CD4-positive, alpha-beta T cell (primary cell): ENCODE data around the gene ADCY10. TPM values are rescaled to one million over a fixed set of nuclear protein-coding genes. Genes with fewer than 3 reads are reported as not detected.
"Not testable (repeated sequence)": the region's sequence is repeated elsewhere in the genome, so short reads cannot be mapped to it uniquely, and the experiment has no call there.

Experiments
- ATAC-seq: fragments of 200-7000 bp; cut with Tn5 transposase; one replicate; pipeline ENCODE4 v1.10.0; 2022; ENCODE audit warnings: mild to moderate bottlenecking; ENCODE audit not compliant: poor library complexity
- CTCF ChIA-PET: fragments of 350-600 bp; sonication (Branson Sonifier 250); formaldehyde crosslinking; loops from one replicate; lab custom pipeline; 2021; ENCODE audit warnings: antibody characterized with exemption, inconsistent platforms; lab: Charles Lee
- POLR2A ChIA-PET: fragments of 350-600 bp; sonication (Branson Sonifier 250); formaldehyde crosslinking; loops from one replicate; lab custom pipeline; 2021; ENCODE audit warnings: antibody characterized with exemption, inconsistent platforms; lab: Charles Lee
- DNase-seq, 14 experiments: peaks; one replicate each; pipeline ENCODE4 v3.0.0-alpha.2; 2013 to 2020; ENCODE audit warnings: mixed read lengths in 2 of 14
- H3K27ac ChIP-seq, 2 donors: one replicate each; pipeline versions ENCODE4 v1.5.1 to v1.7.0; 2013; ENCODE audit warnings: low read length in 2 of 2, low read depth in 1 of 2, mild to moderate bottlenecking in 1 of 2
- H3K27me3 ChIP-seq, 2 experiments: 1 replicate in 1 of 2; 2 replicates in 1 of 2; pipeline versions ENCODE4 v1.6.1 to v1.7.0; 2013; ENCODE audit warnings: low read length in 2 of 2, control low read depth in 1 of 2, mild to moderate bottlenecking in 1 of 2, moderate library complexity in 1 of 2; ENCODE audit not compliant: insufficient read depth in 2 of 2, control insufficient read depth in 1 of 2
- H3K36me3 ChIP-seq: one replicate; pipeline ENCODE4 v1.6.1; 2013; ENCODE audit warnings: low read length, control low read depth; ENCODE audit not compliant: insufficient read depth
- H3K4me1 ChIP-seq: one replicate; pipeline ENCODE4 v1.6.1; 2013; ENCODE audit warnings: low read length, control low read depth; ENCODE audit not compliant: insufficient read depth
- H3K4me3 ChIP-seq: one replicate; pipeline ENCODE4 v1.5.1; 2013; ENCODE audit warnings: mild to moderate bottlenecking, low read length, moderate library complexity
- H3K9me3 ChIP-seq, 2 experiments: 1 replicate in 1 of 2; 2 replicates in 1 of 2; pipeline versions ENCODE4 v1.6.1 to v1.7.0; 2013; ENCODE audit warnings: low read length in 2 of 2, mild to moderate bottlenecking in 2 of 2, control low read depth in 1 of 2, moderate library complexity in 1 of 2; ENCODE audit not compliant: control insufficient read depth in 1 of 2, insufficient read depth in 1 of 2
- H3K27ac Mint-ChIP-seq: one replicate; pipeline ENCODE4 v1.8.0; 2020; ENCODE audit warnings: mixed read lengths
- H3K27me3 Mint-ChIP-seq: one replicate; pipeline ENCODE4 v1.8.0; 2021; ENCODE audit warnings: mixed read lengths
- H3K36me3 Mint-ChIP-seq: one replicate; pipeline ENCODE4 v1.8.0; 2021; ENCODE audit warnings: low read depth, mixed read lengths
- H3K4me1 Mint-ChIP-seq: one replicate; pipeline ENCODE4 v1.8.0; 2021; ENCODE audit warnings: low read depth, mixed read lengths
- H3K4me3 Mint-ChIP-seq: one replicate; pipeline ENCODE4 v1.8.0; 2020; ENCODE audit warnings: mild to moderate bottlenecking, mixed read lengths
- H3K9me3 Mint-ChIP-seq: one replicate; pipeline ENCODE4 v1.8.0; 2020; ENCODE audit warnings: mixed read lengths
- intact Hi-C, 2 experiments: fragments of 100-400 bp; cut with DNase I in 1 of 2; cut with micrococcal nuclease in 1 of 2; formaldehyde crosslinking; loops; one replicate each; pipeline versions ENCODE4 v1.15.1 to v1.9.0; 2023 to 2025; cut with DNase I, micrococcal nuclease
- total RNA-seq, 174 experiments: library from RNA in 2 of 174; stranded (reverse) in 2 of 174; gene quantifications; one replicate each; pipeline ENCODE4 v1.2.3 and lab custom pipeline; 2021 to 2026
- TF ChIP-seq, protein P1 (sequence below): fragments of 200-600 bp; IDR thresholded peaks from one replicate; pipeline ENCODE4 v1.8.0; 2022; ENCODE audit warnings: antibody characterized with exemption, mild to moderate bottlenecking

Gene ADCY10
- total RNA-seq, 2 experiments from 2014 or later, result 0.11 to 0.52 TPM

DNA sequence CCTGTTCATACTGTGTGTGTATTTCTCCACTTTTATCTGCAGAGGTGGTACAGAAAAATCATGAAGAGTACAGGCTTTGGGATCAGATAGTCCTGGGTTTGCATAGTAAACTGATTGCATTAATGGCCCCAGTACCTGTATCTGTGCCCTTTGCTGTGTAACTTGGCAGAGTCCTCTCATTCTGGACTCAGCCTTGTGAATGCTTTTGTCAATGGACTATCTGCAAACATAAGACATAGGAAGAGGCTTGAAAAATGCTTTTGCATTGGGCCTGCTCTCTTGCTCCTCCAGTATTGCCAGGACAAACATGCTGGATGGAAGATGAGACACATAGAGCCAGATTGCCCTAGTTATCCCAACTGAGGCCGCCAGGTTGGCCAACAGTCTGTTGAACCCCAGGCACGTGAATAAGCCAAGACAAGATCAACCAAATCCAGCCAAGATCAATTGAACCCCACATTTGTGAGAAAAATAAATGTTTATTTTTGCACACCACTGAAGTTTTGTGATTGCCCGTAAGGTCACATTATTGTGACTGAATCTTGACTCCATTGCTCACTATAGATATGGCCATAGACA is 37.2 kb downstream of the ADCY10 start:
- no peaks in the 10 kb centered on the region for H3K4me1 Mint-ChIP-seq
- ChIA-PET POLR2A (no interaction called here), CTCF (no interaction called here)
- H3K9me3 Mint-ChIP-seq, result no peaks in the 10 kb centered on the region
- H3K36me3 ChIP-seq, result no peaks in the 10 kb centered on the region
- no peaks in the 10 kb centered on the region for H3K36me3 Mint-ChIP-seq
- no peak overlapping the region for H3K27ac ChIP-seq
- H3K27me3 ChIP-seq, result no peaks in the 10 kb centered on the region
- ATAC-seq, result no peak
- H3K4me3 Mint-ChIP-seq, result no peak overlapping the region
- DNase-seq, result no peak
- intact Hi-C loops, result no loop called here
- no peaks in the 10 kb centered on the region for H3K27me3 Mint-ChIP-seq
- no peaks in the 10 kb centered on the region for H3K4me1 ChIP-seq
- H3K27ac Mint-ChIP-seq, result no peak overlapping the region
- no peak overlapping the region for H3K4me3 ChIP-seq
- no peaks in the 10 kb centered on the region for H3K9me3 ChIP-seq
- TF ChIP-seq, protein P1, sequence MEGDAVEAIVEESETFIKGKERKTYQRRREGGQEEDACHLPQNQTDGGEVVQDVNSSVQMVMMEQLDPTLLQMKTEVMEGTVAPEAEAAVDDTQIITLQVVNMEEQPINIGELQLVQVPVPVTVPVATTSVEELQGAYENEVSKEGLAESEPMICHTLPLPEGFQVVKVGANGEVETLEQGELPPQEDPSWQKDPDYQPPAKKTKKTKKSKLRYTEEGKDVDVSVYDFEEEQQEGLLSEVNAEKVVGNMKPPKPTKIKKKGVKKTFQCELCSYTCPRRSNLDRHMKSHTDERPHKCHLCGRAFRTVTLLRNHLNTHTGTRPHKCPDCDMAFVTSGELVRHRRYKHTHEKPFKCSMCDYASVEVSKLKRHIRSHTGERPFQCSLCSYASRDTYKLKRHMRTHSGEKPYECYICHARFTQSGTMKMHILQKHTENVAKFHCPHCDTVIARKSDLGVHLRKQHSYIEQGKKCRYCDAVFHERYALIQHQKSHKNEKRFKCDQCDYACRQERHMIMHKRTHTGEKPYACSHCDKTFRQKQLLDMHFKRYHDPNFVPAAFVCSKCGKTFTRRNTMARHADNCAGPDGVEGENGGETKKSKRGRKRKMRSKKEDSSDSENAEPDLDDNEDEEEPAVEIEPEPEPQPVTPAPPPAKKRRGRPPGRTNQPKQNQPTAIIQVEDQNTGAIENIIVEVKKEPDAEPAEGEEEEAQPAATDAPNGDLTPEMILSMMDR, result no peak

GRCh38 chr1:167871331-167871730 is 42.6 kb downstream of the ADCY10 start:
- Histone ChIP-seq H3K27ac (no peak overlapping the region), H3K9me3 (no peaks in the 10 kb centered on the region), H3K27me3 (no peaks in the 10 kb centered on the region), H3K4me3 (no peak overlapping the region), H3K4me1 (no peaks in the 10 kb centered on the region), H3K36me3 (no peaks in the 10 kb centered on the region)
- Mint-ChIP-seq H3K27ac (no peak overlapping the region), H3K4me1 (no peaks in the 10 kb centered on the region), H3K4me3 (no peak overlapping the region), H3K36me3 (no peaks in the 10 kb centered on the region), H3K9me3 (no peaks in the 10 kb centered on the region), H3K27me3 (no peaks in the 10 kb centered on the region)
- ATAC-seq, result no peak
- DNase-seq, result no peak
- TF ChIP-seq, protein P1, result no peak
- intact Hi-C loops, result no loop called here
- ChIA-PET CTCF (no interaction called here), POLR2A (interaction anchor here (0.6 to 0.8 kb wide), 2 partner anchors 151 to 318 kb away, joined by 3 to 4 read pairs; partner anchors contain the start of gene CREG1)

DNA sequence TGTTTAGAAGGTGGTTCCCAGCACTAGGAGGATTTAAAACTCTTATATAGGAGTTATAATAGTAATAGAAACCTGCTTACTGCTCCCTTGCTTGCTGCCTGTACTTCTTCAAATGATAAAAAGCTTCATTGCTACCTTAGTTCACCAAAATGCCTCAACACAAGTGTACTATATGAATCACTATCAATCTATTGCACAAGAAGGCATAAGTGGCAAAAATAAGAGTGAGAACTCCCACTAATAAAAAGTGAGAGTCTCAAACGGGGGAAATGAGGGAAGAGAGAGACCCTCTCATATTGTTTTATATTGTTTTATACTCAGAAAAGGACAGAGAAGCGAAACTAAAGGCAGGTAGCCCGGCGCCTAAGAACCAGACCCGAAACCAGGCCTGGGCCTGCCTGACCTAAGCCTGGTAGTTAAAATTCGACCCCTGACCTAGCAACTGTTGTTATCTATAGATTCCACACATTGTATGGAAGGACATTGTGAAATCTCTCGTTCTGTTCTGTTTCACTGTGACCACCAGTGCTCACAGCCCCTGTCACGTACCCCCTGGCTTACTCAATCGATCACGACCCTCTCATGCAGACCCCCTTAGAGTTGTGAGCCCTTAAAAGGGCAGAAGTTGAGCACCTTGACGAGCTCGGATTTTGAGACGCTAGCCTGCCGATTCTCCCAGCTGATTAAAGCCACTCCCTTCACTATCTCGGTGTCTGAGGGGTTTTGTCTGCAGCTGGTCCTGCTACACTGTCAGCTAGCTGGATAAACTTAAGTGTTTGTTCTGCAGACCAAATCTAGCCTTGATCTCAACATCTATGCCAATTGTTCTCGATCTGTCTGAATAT is 44.6 kb downstream of the ADCY10 start:
- H3K4me3 ChIP-seq, H3K9me3 ChIP-seq, H3K27ac ChIP-seq, H3K9me3 Mint-ChIP-seq, POLR2A ChIA-PET, intact Hi-C loops, H3K27me3 Mint-ChIP-seq, CTCF ChIA-PET, H3K36me3 ChIP-seq, H3K36me3 Mint-ChIP-seq, H3K4me3 Mint-ChIP-seq, H3K27me3 ChIP-seq, ATAC-seq, DNase-seq, H3K27ac Mint-ChIP-seq, H3K4me1 ChIP-seq, H3K4me1 Mint-ChIP-seq: not testable (repeated sequence)

DNA sequence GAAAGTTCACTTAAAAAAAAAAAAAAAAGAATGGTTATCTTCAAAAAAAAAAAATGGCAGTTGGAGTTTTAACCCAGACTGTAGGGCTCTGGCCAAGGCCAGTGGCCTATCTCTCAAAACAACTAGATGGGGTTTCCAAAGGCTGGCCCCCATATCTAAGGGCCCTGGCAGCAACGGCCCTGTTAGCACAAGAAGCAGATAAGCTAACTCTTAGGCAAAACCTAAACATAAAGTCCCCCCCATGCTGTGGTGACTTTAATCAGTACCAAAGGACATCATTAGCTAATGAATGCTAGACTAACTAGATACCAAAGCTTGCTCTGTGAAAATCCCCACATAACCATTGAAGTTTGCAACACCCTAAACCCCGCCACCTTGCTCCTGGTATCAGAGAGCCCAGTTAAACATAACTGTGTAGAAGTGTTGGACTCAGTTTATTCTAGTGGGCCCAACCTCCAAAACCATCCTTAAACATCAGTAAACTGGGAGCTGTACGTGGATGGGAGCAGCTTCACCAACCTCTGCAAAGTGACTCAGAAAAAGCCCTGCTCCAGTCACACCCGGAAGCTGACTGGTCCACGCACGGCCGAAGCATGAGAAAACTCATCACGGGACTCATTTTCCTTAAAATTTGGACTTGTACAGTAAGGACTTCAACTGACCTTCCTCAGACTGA is 47.1 kb downstream of the ADCY10 start:
- H3K4me3 Mint-ChIP-seq, H3K27me3 Mint-ChIP-seq, ATAC-seq, H3K9me3 Mint-ChIP-seq, H3K4me1 Mint-ChIP-seq, H3K27me3 ChIP-seq, H3K9me3 ChIP-seq, CTCF ChIA-PET, intact Hi-C loops, H3K4me1 ChIP-seq, H3K4me3 ChIP-seq, H3K36me3 ChIP-seq, DNase-seq, H3K36me3 Mint-ChIP-seq, H3K27ac Mint-ChIP-seq, POLR2A ChIA-PET, H3K27ac ChIP-seq: not testable (repeated sequence)

DNA sequence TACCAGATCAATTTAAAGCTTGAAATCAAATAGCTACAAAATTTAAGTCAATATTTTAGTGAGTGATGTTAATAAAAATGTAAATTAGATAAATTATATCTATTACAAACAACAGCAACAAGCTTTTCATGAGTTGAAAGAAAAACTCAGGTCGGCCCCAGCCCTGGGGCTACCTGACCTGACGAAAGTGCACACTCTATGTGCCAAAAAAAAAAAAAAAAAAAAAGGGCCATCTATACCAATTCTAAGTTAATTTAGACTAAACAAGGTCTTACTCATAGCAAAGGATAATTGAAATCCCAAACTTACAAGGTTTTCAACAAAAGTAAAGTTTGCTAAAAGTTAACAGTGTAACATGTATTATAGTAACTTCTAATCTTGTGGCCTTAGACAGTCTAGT is 47.6 kb downstream of the ADCY10 start:
- H3K9me3 Mint-ChIP-seq, H3K27ac Mint-ChIP-seq, H3K27me3 Mint-ChIP-seq, H3K36me3 Mint-ChIP-seq, H3K4me3 ChIP-seq, H3K27ac ChIP-seq, DNase-seq, H3K36me3 ChIP-seq, POLR2A ChIA-PET, ATAC-seq, H3K9me3 ChIP-seq, intact Hi-C loops, H3K27me3 ChIP-seq, H3K4me3 Mint-ChIP-seq, H3K4me1 Mint-ChIP-seq, H3K4me1 ChIP-seq: not testable (repeated sequence)
- CTCF ChIA-PET, result interaction anchor here (0.6 kb wide), 1 partner anchor 31 kb away, joined by 3 read pairs; no protein-coding TSS in a partner anchor
